GM23338 (cell line): ENCODE results near the gene DSG3. TPM values are rescaled to one million over a fixed set of nuclear protein-coding genes. Genes with fewer than 3 reads are reported as not detected.

ENCODE experiments used
- ATAC-seq: fragments of 200-7000 bp; cut with Tn5 transposase; 3 replicates; pipeline ENCODE4 v1.9.1; 2020
- DNase-seq: peaks from one replicate; pipeline ENCODE4 v3.0.0-alpha.2; 2015; ENCODE audit warnings: low spot score
- H2AFZ ChIP-seq: fragments of 200-600 bp; sonication (generic); 2 replicates; pipeline ENCODE4 v1.8.0; 2016; ENCODE audit warnings: antibody characterized with exemption, mild to moderate bottlenecking, moderate library complexity
- H3F3A ChIP-seq: fragments of 200-600 bp; sonication (generic); replicated peaks from 2 replicates; pipeline ENCODE4 v1.8.0; 2017; ENCODE audit warnings: antibody characterized with exemption, mixed run types, low read depth
- H3K27ac ChIP-seq: fragments of 200-600 bp; sonication (generic); 2 replicates; pipeline ENCODE4 v1.6.1; 2016; ENCODE audit warnings: low read depth
- H3K27me3 ChIP-seq: fragments of 200-600 bp; sonication (generic); 2 replicates; pipeline ENCODE4 v1.8.0; 2016; ENCODE audit warnings: mild to moderate bottlenecking, mixed run types, moderate library complexity; ENCODE audit not compliant: insufficient read depth
- H3K36me3 ChIP-seq: fragments of 200-600 bp; sonication (generic); 2 replicates; pipeline ENCODE4 v1.8.0; 2016; ENCODE audit warnings: mild to moderate bottlenecking; ENCODE audit not compliant: insufficient read depth
- H3K4me1 ChIP-seq: fragments of 200-600 bp; sonication (generic); 2 replicates; pipeline ENCODE4 v1.8.0; 2016; ENCODE audit warnings: mild to moderate bottlenecking, moderate library complexity; ENCODE audit not compliant: insufficient read depth
- H3K4me2 ChIP-seq: fragments of 200-600 bp; sonication (generic); 2 replicates; pipeline ENCODE4 v1.7.1; 2017; ENCODE audit warnings: mixed run types
- H3K4me3 ChIP-seq: fragments of 200-600 bp; sonication (generic); 2 replicates; pipeline ENCODE4 v1.6.1; 2016; ENCODE audit warnings: mixed run types
- H3K79me2 ChIP-seq: fragments of 200-600 bp; sonication (generic); replicated peaks from 2 replicates; pipeline ENCODE4 v1.8.0; 2017; ENCODE audit warnings: mild to moderate bottlenecking; ENCODE audit not compliant: insufficient read depth
- H3K9me2 ChIP-seq: fragments of 200-600 bp; sonication (generic); 2 replicates; pipeline ENCODE4 v1.8.0; 2017; ENCODE audit not compliant: insufficient read depth
- H4K20me1 ChIP-seq: fragments of 200-600 bp; sonication (generic); replicated peaks from 2 replicates; pipeline ENCODE4 v1.8.0; 2017; ENCODE audit warnings: mild to moderate bottlenecking; ENCODE audit not compliant: insufficient read depth
- H3K27ac Mint-ChIP-seq: 2 replicates; pipeline ENCODE4 v1.8.0; 2020; ENCODE audit warnings: inconsistent platforms, mild to moderate bottlenecking, moderate library complexity, mixed read lengths
- H3K27me3 Mint-ChIP-seq: 3 replicates; pipeline ENCODE4 v1.8.0; 2022; ENCODE audit warnings: low read depth, mild to moderate bottlenecking, moderate library complexity, mixed read lengths, inconsistent platforms; ENCODE audit not compliant: insufficient read depth, poor library complexity
- H3K36me3 Mint-ChIP-seq: 3 replicates; pipeline ENCODE4 v1.8.0; 2021; ENCODE audit warnings: low read depth, mild to moderate bottlenecking, inconsistent platforms, moderate library complexity, mixed read lengths
- H3K4me1 Mint-ChIP-seq: 3 replicates; pipeline ENCODE4 v1.8.0; 2020; ENCODE audit warnings: mild to moderate bottlenecking, inconsistent platforms, mixed read lengths
- H3K4me3 Mint-ChIP-seq: 3 replicates; pipeline ENCODE4 v1.8.0; 2021; ENCODE audit warnings: moderate library complexity, mild to moderate bottlenecking, inconsistent platforms, mixed read lengths
- H3K9me3 Mint-ChIP-seq: 3 replicates; pipeline ENCODE4 v1.8.0; 2020; ENCODE audit warnings: moderate library complexity, mild to moderate bottlenecking, inconsistent platforms, mixed read lengths
- CREB1 ChIP-seq: fragments of 250-450 bp; sonication (Bioruptor Pico); IDR thresholded peaks from 2 replicates; pipeline ENCODE4 v1.5.0; 2020; ENCODE audit warnings: low read depth, mild to moderate bottlenecking, moderate library complexity
- CTCF ChIP-seq, 2 experiments: fragments of 200-600 bp in 1 of 2; sonication (generic) in 1 of 2; conservative IDR thresholded peaks; 2 replicates each; pipeline versions ENCODE4 v1.5.1 to v1.6.1; 2016 to 2017; ENCODE audit warnings: antibody characterized with exemption in 2 of 2, low read depth in 2 of 2, mild to moderate bottlenecking in 2 of 2, moderate library complexity in 1 of 2
- ETS1 ChIP-seq: IDR thresholded peaks from 2 replicates; pipeline ENCODE4 v1.6.1; 2016; ENCODE audit warnings: antibody characterized with exemption
- EZH2 ChIP-seq: fragments of 200-600 bp; sonication (generic); IDR thresholded peaks from one replicate; pipeline ENCODE4 v1.8.0; 2017; ENCODE audit warnings: antibody characterized with exemption, mild to moderate bottlenecking, low read depth; ENCODE audit not compliant: unreplicated experiment
- EZH2phosphoT487 ChIP-seq: fragments of 200-600 bp; sonication (generic); IDR thresholded peaks from one replicate; pipeline ENCODE4 v1.8.1; 2018; ENCODE audit warnings: antibody characterized with exemption; ENCODE audit not compliant: unreplicated experiment
- JUNB ChIP-seq: IDR thresholded peaks from one replicate; pipeline ENCODE4 v1.6.1; 2016; ENCODE audit warnings: antibody characterized with exemption; ENCODE audit not compliant: unreplicated experiment
- NANOG ChIP-seq: IDR thresholded peaks from 2 replicates; pipeline ENCODE4 v1.6.1; 2016; ENCODE audit warnings: antibody characterized with exemption, borderline replicate concordance
- POLR2AphosphoS5 ChIP-seq: IDR thresholded peaks from 2 replicates; pipeline ENCODE4 v1.6.1; 2016; ENCODE audit warnings: antibody characterized with exemption, low read depth
- REST ChIP-seq: IDR thresholded peaks from one replicate; pipeline ENCODE4 v1.6.1; 2018; ENCODE audit warnings: antibody characterized with exemption; ENCODE audit not compliant: unreplicated experiment
- STAT1 ChIP-seq: IDR thresholded peaks from one replicate; pipeline ENCODE4 v1.6.1; 2016; ENCODE audit warnings: antibody characterized with exemption; ENCODE audit not compliant: unreplicated experiment
- ZNF114 ChIP-seq: fragments of 250-450 bp; sonication (Bioruptor Pico); IDR thresholded peaks from 2 replicates; pipeline ENCODE4 v1.5.0; 2020; ENCODE audit warnings: mild to moderate bottlenecking, moderate library complexity
- ZNF331 ChIP-seq: fragments of 250-450 bp; sonication (Bioruptor Pico); IDR thresholded peaks from 2 replicates; pipeline ENCODE4 v1.5.0; 2020; ENCODE audit warnings: low read depth, mild to moderate bottlenecking, moderate library complexity
- ZNF462 ChIP-seq: fragments of 250-450 bp; sonication (Bioruptor Pico); IDR thresholded peaks from 2 replicates; pipeline ENCODE4 v1.5.0; 2020; ENCODE audit warnings: mild to moderate bottlenecking, moderate library complexity
- polyA plus RNA-seq: library from polyadenylated mRNA; unstranded; fragments of >200 nt; fragmentation: Nextera tagmentation; extraction: Ambion mirVana; gene quantifications from 2 replicates; pipeline ENCODE4 v1.2.1, GENCODE V29; 2016
- total RNA-seq: library from RNA; depleted of rRNA; stranded (reverse); fragments of >200 nt; shearing (Covaris generic); gene quantifications from 2 replicates; pipeline ENCODE4 v1.2.3, GENCODE V29; 2014

The DSG3 gene
- total and polyA plus RNA-seq, 2 experiments from 2014 or later, result 0.05 to 0.24 TPM

- peaks cover 44% of the 10 kb centered on the region for H4K20me1 ChIP-seq
- H3K27me3 Mint-ChIP-seq, result peaks cover 2% of the 10 kb centered on the region
- peak overlapping the region; percentile 8; the same call in 1 of the 2 replicates for H3K27ac Mint-ChIP-seq
- H2AFZ ChIP-seq, result no peak overlapping the region
- H3F3A ChIP-seq, result no peaks in the 10 kb centered on the region
- H3K4me3 Mint-ChIP-seq, result no peak overlapping the region
- H3K9me2 ChIP-seq, result no peaks in the 10 kb centered on the region
- H3K27ac ChIP-seq, result no peak overlapping the region
- H3K27me3 ChIP-seq, result no peaks in the 10 kb centered on the region
- H3K4me3 ChIP-seq, result no peak overlapping the region
- peaks cover 3% of the 10 kb centered on the region; the same call in 2 of the 3 replicates for H3K9me3 Mint-ChIP-seq
- H3K4me2 ChIP-seq, result no peak overlapping the region
- peaks cover 98% of the 10 kb centered on the region for H3K79me2 ChIP-seq
- H3K4me1 Mint-ChIP-seq, result peaks cover 22% of the 10 kb centered on the region
- H3K36me3 Mint-ChIP-seq, result peaks cover 7% of the 10 kb centered on the region
- DNase-seq (no peak), ATAC-seq (peak; percentile 57)
- TF ChIP-seq EZH2, result no peak
- TF ChIP-seq ZNF331, result no peak
- TF ChIP-seq ETS1, result no peak
- TF ChIP-seq JUNB, result no peak
- no peak for TF ChIP-seq STAT1
- no peak for TF ChIP-seq EZH2phosphoT487
- no peak for TF ChIP-seq REST
- no peak for TF ChIP-seq CREB1 (CRISPR knock-in tag)
- no peak for TF ChIP-seq POLR2AphosphoS5
- no peak for TF ChIP-seq NANOG
- TF ChIP-seq ZNF114 (CRISPR knock-in tag), result no peak
- TF ChIP-seq CTCF (conservative IDR thresholded peaks at IDR 0.05; ENCODE audit: low read depth in 2 of 2), result no peak
- TF ChIP-seq ZNF462 (CRISPR knock-in tag), result no peak
- no peaks in the 10 kb centered on the region for H3K36me3 ChIP-seq
- H3K4me1 ChIP-seq, result peaks cover 25% of the 10 kb centered on the region
Observed at GRCh38 chr18:31512203-31512764, 64.7 kb downstream of the DSG3 start.
